Measurements from ENCODE around the gene OSBPL6.

Gene OSBPL6

DNA sequence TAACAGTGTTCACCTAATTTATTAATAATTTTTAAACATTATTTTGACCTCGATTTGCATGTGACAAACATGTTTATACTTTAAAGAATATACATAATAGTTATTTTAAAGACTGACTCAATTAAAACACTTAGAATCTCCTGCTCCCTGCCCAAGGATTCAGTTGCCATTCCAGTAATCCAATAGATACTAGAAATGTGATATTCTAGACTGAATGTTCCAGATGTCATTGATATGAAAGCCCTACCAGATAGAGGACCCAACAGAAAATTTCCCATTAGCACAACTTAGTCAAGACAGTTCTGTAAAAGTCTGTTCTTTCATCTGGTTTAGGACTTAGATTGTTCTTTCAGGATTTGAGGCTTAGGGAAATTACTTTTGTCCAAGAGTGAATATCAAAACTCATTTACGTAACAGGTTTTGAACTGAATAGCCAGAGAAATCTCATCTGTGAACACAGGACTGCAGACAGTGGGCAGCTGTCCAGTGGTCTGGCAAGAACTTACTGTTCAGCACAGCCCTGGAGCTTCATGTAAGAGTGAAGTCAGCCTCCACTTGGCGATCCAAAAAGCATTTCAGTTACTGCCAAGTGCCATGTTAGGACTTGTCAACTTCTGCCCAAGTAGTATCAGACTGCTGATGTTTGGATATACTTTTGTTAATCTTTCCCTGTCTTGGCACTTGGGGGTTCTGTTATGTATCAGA is 77.5 kb downstream of the OSBPL6 start:
- DNase-seq (ENCODE audit: low read depth in 2 of 2), result no peak

DNA sequence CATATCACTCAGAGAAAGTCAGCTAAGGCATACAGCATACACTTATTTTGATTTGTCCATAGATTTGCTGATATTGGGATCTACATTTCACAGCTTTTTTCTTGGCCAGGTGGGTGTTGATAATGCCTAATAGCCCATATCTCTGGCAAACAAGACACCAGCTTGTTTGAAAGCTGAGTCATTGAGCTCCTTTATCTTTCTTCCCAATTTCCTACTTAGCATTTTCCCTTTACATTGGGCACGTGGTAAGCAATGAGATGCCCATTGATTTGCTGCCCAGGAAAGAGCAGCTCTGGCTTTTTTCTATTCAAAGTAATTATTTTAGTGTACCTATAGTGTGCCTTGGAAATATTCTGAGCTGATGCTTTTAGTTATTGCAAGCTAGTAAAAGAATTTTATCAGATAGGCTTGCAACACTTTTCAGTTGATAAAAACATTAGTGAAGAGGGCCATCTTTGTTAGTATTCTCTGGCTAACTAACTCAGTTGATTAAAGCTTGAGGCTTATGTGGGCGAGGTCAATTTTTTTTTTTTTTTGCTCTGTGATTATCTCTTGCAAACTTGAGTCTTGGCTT is 79.6 kb downstream of the OSBPL6 start:
- DNase-seq (ENCODE audit: low read depth in 2 of 2), result no peak

- no peak for DNase-seq (ENCODE audit: low read depth in 2 of 2)
Observed at GRCh38 chr2:178275600-178275999, 81.3 kb downstream of the OSBPL6 start.

DNA sequence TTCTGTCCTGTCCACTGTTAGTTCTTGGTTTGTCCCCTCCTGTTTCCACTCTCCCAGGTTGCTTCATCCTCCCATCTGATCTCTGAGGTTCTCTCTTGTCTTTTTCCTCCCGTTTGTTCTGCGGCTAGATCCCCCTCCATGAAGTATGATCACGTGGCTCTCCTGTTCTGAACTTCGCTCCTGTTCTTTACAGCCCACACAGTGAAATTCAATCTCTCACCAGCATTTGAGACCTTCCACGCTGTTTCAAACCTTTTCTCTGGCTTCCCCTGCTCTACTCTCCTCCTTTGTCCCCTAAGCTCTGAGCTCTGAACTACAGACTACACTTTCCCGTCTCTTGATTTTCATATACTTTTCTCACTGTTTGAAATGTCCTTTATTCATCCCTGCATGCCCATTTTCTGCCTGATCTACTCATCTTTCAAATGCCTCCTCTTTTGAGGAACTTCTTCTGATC is 83.5 kb downstream of the OSBPL6 start:
- DNase-seq (ENCODE audit: low read depth in 2 of 2), result no peak

GRCh38 chr2:178279142-178279541 is 84.8 kb downstream of the OSBPL6 start:
- DNase-seq (ENCODE audit: low read depth in 2 of 2), result no peak

DNA sequence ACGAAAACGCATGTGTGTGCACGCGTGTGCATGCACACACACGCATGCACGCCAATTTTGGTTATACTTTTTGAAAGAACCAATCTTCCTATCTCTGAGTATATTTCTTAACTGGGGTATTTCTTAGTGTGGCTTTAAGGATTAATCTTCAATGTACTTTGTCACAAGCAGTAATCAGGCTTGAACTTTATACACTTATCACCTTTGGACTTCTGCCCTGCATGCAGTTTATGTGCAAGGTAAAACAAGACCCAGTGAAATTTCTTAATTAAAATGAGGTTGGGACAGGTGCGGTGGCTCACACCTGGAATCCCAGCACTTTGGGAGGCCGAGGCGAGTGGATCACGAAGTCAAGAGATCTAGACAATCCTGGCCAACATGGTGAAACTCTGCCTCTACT is 85.3 kb downstream of the OSBPL6 start:
- DNase-seq (ENCODE audit: low read depth in 2 of 2), result no peak

DNA sequence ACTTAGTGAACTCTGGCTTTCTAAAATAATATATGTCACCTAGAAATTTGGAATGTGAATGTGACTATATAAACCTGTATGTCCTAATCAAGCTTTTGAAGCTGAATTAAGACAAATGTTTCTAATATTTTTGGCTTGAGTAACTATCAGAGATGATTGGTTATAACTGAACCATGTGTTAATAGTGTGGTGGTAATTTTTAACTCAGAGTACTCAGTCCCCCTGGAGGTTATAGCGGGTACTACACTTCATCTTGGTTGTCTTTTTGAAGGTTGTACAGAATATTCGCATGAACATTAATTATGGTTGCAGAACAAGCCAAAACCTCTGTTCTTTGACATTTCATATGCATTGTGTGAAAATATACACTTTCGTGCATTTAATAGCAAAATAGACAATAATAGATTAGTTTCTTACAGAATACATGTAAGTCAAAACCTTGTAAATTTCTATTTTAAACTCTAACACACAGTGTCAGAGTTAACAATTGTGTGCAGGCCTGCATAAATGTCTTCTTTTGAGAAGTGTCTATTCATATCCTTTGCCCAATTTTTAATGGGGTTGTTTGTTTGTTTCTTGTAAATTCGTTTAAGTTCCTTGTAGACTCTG is 86.0 kb downstream of the OSBPL6 start:
- DNase-seq (ENCODE audit: low read depth in 2 of 2), result peak in 1 of 2 donors; percentile 35

- DNase-seq (ENCODE audit: low read depth in 2 of 2), result no peak
Observed at GRCh38 chr2:178282075-178282815, 87.9 kb downstream of the OSBPL6 start.

GRCh38 chr2:178283341-178283918 is 89.1 kb downstream of the OSBPL6 start:
- no peak for DNase-seq (ENCODE audit: low read depth in 2 of 2)

- DNase-seq (ENCODE audit: low read depth in 2 of 2), result no peak
Observed at GRCh38 chr2:178284613-178285286, 90.4 kb downstream of the OSBPL6 start.

DNA sequence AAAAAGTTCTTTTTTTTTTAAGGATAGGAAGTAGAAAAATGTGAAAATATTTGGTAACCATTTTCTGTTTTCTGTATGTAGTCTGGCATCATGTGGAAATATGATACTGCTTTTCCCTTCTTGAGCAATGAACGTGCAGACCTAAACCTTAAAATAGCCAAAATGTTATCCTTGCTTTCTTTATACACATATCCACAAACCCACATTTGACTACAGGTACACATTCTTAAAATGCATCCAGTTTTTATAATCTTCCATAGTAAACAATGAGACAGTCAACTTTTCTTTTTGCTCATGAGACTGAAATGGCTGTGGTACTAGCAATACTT is 90.9 kb downstream of the OSBPL6 start:
- no peak for DNase-seq (ENCODE audit: low read depth in 2 of 2)

DNA sequence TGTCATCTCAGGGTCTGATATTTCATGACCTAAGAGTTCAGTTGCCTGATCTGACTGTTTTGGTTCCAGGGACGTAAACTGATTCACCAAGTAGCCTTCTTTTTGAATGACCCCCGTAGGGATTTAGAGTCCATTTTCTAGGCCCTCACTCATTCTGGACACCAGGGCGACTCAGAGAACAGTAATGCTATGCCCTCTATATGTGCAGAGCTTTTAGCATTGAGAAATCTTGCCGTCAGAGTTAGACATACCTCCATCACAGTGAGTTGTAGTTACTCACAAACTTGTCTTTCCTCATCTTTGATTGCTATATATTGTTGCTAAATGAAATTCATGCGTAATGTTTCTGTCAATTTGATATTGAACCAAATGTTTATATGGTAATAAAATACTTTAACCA is 92.3 kb downstream of the OSBPL6 start:
- DNase-seq (ENCODE audit: low read depth in 2 of 2), result no peak

GRCh38 chr2:178287652-178288344 is 93.5 kb downstream of the OSBPL6 start:
- DNase-seq (ENCODE audit: low read depth in 2 of 2), result no peak

DNA sequence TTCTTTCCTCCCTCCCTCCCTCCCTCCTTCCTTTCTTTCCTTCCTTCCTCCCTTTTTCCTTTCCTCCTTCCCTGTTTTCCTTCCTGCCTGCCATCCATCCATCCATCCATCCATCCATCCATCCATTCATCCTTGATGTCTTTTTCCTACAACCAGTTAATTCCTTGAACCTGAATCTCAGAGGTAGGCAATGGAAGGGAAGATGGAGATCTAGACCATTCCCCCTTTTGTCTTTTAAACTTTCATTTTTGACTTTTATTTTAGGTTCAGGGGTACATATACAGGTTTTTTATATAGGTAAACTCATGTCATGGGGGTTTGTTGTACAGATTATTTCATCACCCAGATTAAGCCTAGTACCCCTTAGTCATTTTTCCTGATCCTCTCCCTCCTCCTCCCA is 97.4 kb downstream of the OSBPL6 start:
- DNase-seq (ENCODE audit: low read depth in 2 of 2), result no peak

GRCh38 chr2:178292586-178292985 is 98.3 kb downstream of the OSBPL6 start:
- DNase-seq (ENCODE audit: low read depth in 2 of 2), result no peak

GRCh38 chr2:178295115-178295514 is 100.8 kb downstream of the OSBPL6 start:
- DNase-seq (ENCODE audit: low read depth in 2 of 2), result no peak

GRCh38 chr2:178295906-178296305 is 101.6 kb downstream of the OSBPL6 start:
- DNase-seq (ENCODE audit: low read depth in 2 of 2), result no peak

DNA sequence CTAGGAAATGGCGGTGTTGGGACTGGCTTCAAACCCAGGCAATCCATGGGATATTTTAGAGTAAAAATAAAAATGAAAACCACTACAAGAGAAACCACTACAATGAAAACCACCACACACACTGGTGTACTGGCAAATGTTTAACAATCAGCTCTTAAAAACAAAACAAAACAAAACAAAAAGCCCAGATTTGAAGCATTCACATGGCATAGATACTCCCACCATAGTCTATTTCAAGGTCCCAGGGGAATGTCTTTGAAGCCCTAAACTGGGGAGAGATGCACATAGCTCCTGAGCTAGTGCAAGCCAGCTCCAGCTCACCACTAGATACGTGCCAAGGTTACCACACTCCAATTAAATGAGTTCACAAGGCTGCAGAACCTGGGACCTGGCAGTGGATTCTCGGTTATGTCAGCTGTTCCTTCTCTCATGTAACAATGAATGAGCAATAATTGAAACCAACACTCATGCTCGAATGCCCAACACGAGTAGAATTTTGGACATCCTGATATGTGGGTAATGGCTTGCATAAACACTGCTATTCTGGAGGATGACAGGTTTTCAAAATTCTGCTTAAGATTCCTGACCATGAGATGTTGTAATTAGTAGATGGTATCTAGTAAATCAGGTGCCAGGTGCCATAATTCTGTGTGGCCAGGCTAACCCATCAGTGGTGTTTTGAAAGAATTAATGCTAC is 102.2 kb downstream of the OSBPL6 start:
- no peak for DNase-seq (ENCODE audit: low read depth in 2 of 2)

DNA sequence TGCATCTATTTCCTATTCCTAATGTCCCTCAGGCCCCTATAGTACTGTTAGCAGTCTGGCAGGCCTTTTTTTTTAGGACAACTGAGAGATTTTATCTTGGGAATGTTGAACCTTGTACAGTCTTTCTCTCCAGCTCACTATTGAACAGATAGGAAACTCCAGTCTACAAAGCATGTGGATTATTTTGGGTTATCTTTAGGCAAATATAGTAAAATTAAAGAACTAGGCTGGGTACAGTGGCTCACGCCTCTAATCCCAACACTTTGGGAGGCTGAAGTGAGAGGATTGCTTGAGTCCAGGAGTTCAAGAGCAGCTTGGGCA is 102.7 kb downstream of the OSBPL6 start:
- no peak for DNase-seq (ENCODE audit: low read depth in 2 of 2)

- DNase-seq (ENCODE audit: low read depth in 2 of 2), result no peak
Observed at GRCh38 chr2:178298785-178299212, 104.5 kb downstream of the OSBPL6 start.

Data from activated CD4-positive, alpha-beta T cell treated with anti-CD3 and anti-CD28 coated beads for 24 hours (primary cell).